Measurements from ENCODE around the gene CLDN1. TPM values are rescaled to one million over a fixed set of nuclear protein-coding genes. Genes with fewer than 3 reads are reported as not detected.

CLDN1 gene
- total and polyA plus RNA-seq, 5 donors: 1.2 to 2.0 (median 1.3) TPM

GRCh38 chr3:190356246-190356645 lies 34.0 kb upstream of the CLDN1 start:
- DNase-seq (no peak), ATAC-seq (no peak)
- no peak overlapping the region for H3K27ac ChIP-seq (ENCODE audit: low read length)
- intact Hi-C loops (cut with DNase I): no loop called here
- H3K4me3 ChIP-seq (ENCODE audit: low read length): no peak overlapping the region
- no peaks in the 10 kb centered on the region for H3K4me1 ChIP-seq (ENCODE audit: control insufficient read depth, insufficient read depth, low read length)
- no peaks in the 10 kb centered on the region for H3K9me3 ChIP-seq (ENCODE audit: control insufficient read depth, low read length)
- H3K27me3 ChIP-seq (ENCODE audit: control insufficient read depth, insufficient read depth): no peaks in the 10 kb centered on the region

GRCh38 chr3:190352861-190353457 lies 30.7 kb upstream of the CLDN1 start:
- ATAC-seq (no peak), DNase-seq (no peak)
- H3K4me3 ChIP-seq (ENCODE audit: low read length): no peak overlapping the region
- 99% methylated on average over 1 of the region's 1 CpG for WGBS
- no peaks in the 10 kb centered on the region for H3K27me3 ChIP-seq (ENCODE audit: control insufficient read depth, insufficient read depth)
- intact Hi-C loops (cut with DNase I): no loop called here
- H3K4me1 ChIP-seq (ENCODE audit: control insufficient read depth, insufficient read depth, low read length): no peaks in the 10 kb centered on the region
- no peaks in the 10 kb centered on the region for H3K9me3 ChIP-seq (ENCODE audit: control insufficient read depth, low read length)
- H3K27ac ChIP-seq (ENCODE audit: low read length): no peak overlapping the region

GRCh38 chr3:190346541-190346940 lies 24.3 kb upstream of the CLDN1 start:
- intact Hi-C loops (cut with DNase I): no loop called here
- no peak for ATAC-seq
- WGBS: 80% methylated on average over 2 of the region's 2 CpGs

GRCh38 chr3:190345878-190346277 lies 23.6 kb upstream of the CLDN1 start:
- H3K27me3 ChIP-seq (ENCODE audit: control insufficient read depth, insufficient read depth): no peaks in the 10 kb centered on the region
- peaks cover 2% of the 10 kb centered on the region for H3K4me1 ChIP-seq (ENCODE audit: control insufficient read depth, insufficient read depth, low read length)
- H3K27ac ChIP-seq (ENCODE audit: low read length): peak overlapping the region; percentile 6
- WGBS: 50% methylated on average over 4 of the region's 4 CpGs
- no peak for DNase-seq
- peak in 1 of 2 donors; percentile 40 for ATAC-seq
- H3K9me3 ChIP-seq (ENCODE audit: control insufficient read depth, low read length): no peaks in the 10 kb centered on the region
- intact Hi-C loops (cut with DNase I): no loop called here
- H3K4me3 ChIP-seq (ENCODE audit: low read length): no peak overlapping the region

More at GRCh38 chr3:190346541-190346940, 24.3 kb upstream of the CLDN1 start:
- no peaks in the 10 kb centered on the region for H3K9me3 ChIP-seq (ENCODE audit: control insufficient read depth, low read length)
- H3K4me3 ChIP-seq (ENCODE audit: low read length): no peak overlapping the region
- H3K4me1 ChIP-seq (ENCODE audit: control insufficient read depth, insufficient read depth, low read length): peaks cover 2% of the 10 kb centered on the region
- no peak for DNase-seq
- no peak overlapping the region for H3K27ac ChIP-seq (ENCODE audit: low read length)
- H3K27me3 ChIP-seq (ENCODE audit: control insufficient read depth, insufficient read depth): no peaks in the 10 kb centered on the region

- ATAC-seq: peak; percentile 95 to 96
- 9% methylated on average over 4 of the region's 4 CpGs for WGBS
- Histone ChIP-seq H3K27me3 (ENCODE audit: control insufficient read depth, insufficient read depth) (no peaks in the 10 kb centered on the region), H3K27ac (ENCODE audit: low read length) (no peak overlapping the region), H3K4me3 (ENCODE audit: low read length) (no peak overlapping the region), H3K9me3 (ENCODE audit: control insufficient read depth, low read length) (no peaks in the 10 kb centered on the region), H3K4me1 (ENCODE audit: control insufficient read depth, insufficient read depth, low read length) (peaks cover 2% of the 10 kb centered on the region)
- intact Hi-C loops (cut with DNase I): no loop called here
- DNase-seq: peak in 1 of 3 donors; percentile 49
These were observed 23.0 kb upstream of the CLDN1 start for GRCh38 chr3:190345027-190345821.

- Histone ChIP-seq H3K4me3 (ENCODE audit: low read length) (no peak overlapping the region), H3K27ac (ENCODE audit: low read length) (no peak overlapping the region), H3K9me3 (ENCODE audit: control insufficient read depth, low read length) (no peaks in the 10 kb centered on the region), H3K27me3 (ENCODE audit: control insufficient read depth, insufficient read depth) (no peaks in the 10 kb centered on the region), H3K4me1 (ENCODE audit: control insufficient read depth, insufficient read depth, low read length) (peaks cover under 1% of the 10 kb centered on the region)
- intact Hi-C loops (cut with DNase I): no loop called here
- ATAC-seq: no peak
- DNase-seq: no peak
- WGBS: 71% methylated on average over 2 of the region's 2 CpGs
These were observed 17.8 kb upstream of the CLDN1 start for GRCh38 chr3:190340071-190340470.

- intact Hi-C loops (cut with DNase I): no loop called here
- no peaks in the 10 kb centered on the region for H3K4me1 ChIP-seq (ENCODE audit: control insufficient read depth, insufficient read depth, low read length)
- H3K4me3 ChIP-seq (ENCODE audit: low read length): no peak overlapping the region
- no peaks in the 10 kb centered on the region for H3K27me3 ChIP-seq (ENCODE audit: control insufficient read depth, insufficient read depth)
- no peak overlapping the region for H3K27ac ChIP-seq (ENCODE audit: low read length)
- ATAC-seq (no peak), DNase-seq (no peak)
- H3K9me3 ChIP-seq (ENCODE audit: control insufficient read depth, low read length): no peaks in the 10 kb centered on the region
These were observed 16.9 kb upstream of the CLDN1 start for GRCh38 chr3:190339130-190339529.

- DNase-seq: no peak
- intact Hi-C loops (cut with DNase I): no loop called here
- Histone ChIP-seq H3K27ac (ENCODE audit: low read length) (no peak overlapping the region), H3K4me1 (ENCODE audit: control insufficient read depth, insufficient read depth, low read length) (no peaks in the 10 kb centered on the region), H3K4me3 (ENCODE audit: low read length) (no peak overlapping the region), H3K27me3 (ENCODE audit: control insufficient read depth, insufficient read depth) (no peaks in the 10 kb centered on the region), H3K9me3 (ENCODE audit: control insufficient read depth, low read length) (no peaks in the 10 kb centered on the region)
- ATAC-seq: peak; percentile 64 to 72
These were observed 16.5 kb upstream of the CLDN1 start for GRCh38 chr3:190338717-190339116.

- DNase-seq: no peak
- 66% methylated on average over 5 of the region's 5 CpGs for WGBS
- no peaks in the 10 kb centered on the region for H3K9me3 ChIP-seq (ENCODE audit: control insufficient read depth, low read length)
- no peak for ATAC-seq
- no peaks in the 10 kb centered on the region for H3K27me3 ChIP-seq (ENCODE audit: control insufficient read depth, insufficient read depth)
- intact Hi-C loops (cut with DNase I): no loop called here
- H3K27ac ChIP-seq (ENCODE audit: low read length): no peak overlapping the region
- H3K4me1 ChIP-seq (ENCODE audit: control insufficient read depth, insufficient read depth, low read length): no peaks in the 10 kb centered on the region
- no peak overlapping the region for H3K4me3 ChIP-seq (ENCODE audit: low read length)
These were observed 15.1 kb upstream of the CLDN1 start for GRCh38 chr3:190337301-190337700.

- no peaks in the 10 kb centered on the region for H3K9me3 ChIP-seq (ENCODE audit: control insufficient read depth, low read length)
- no peaks in the 10 kb centered on the region for H3K27me3 ChIP-seq (ENCODE audit: control insufficient read depth, insufficient read depth)
- peak in 1 of 3 donors; percentile 32 for DNase-seq
- 52% methylated on average over 3 of the region's 3 CpGs for WGBS
- H3K4me1 ChIP-seq (ENCODE audit: control insufficient read depth, insufficient read depth, low read length): no peaks in the 10 kb centered on the region
- H3K27ac ChIP-seq (ENCODE audit: low read length): peak overlapping the region; percentile 59
- ATAC-seq: peak; percentile 68 to 74
- intact Hi-C loops (cut with DNase I): no loop called here
- no peak overlapping the region for H3K4me3 ChIP-seq (ENCODE audit: low read length)
These were observed 14.4 kb upstream of the CLDN1 start for GRCh38 chr3:190336516-190337189.

- no peak overlapping the region for H3K27ac ChIP-seq (ENCODE audit: low read length)
- WGBS: 49% methylated on average over 1 of the region's 1 CpG
- DNase-seq (no peak), ATAC-seq (no peak)
- H3K27me3 ChIP-seq (ENCODE audit: control insufficient read depth, insufficient read depth): no peaks in the 10 kb centered on the region
- no peaks in the 10 kb centered on the region for H3K9me3 ChIP-seq (ENCODE audit: control insufficient read depth, low read length)
- no peaks in the 10 kb centered on the region for H3K4me1 ChIP-seq (ENCODE audit: control insufficient read depth, insufficient read depth, low read length)
- no peak overlapping the region for H3K4me3 ChIP-seq (ENCODE audit: low read length)
- intact Hi-C loops (cut with DNase I): no loop called here
These were observed 11.7 kb upstream of the CLDN1 start for GRCh38 chr3:190333961-190334360.
